ENCODE measurements around the gene MAG. TPM values are rescaled to one million over a fixed set of nuclear protein-coding genes. Genes with fewer than 3 reads are reported as not detected.

MAG gene
- total and polyA plus RNA-seq, 10 of the 15 experiments (the other 5 are each of a cell fraction or from before 2014, with no cell fraction given), result 0.03 to 0.82 (median 0.17) TPM; not detected in 2

DNA sequence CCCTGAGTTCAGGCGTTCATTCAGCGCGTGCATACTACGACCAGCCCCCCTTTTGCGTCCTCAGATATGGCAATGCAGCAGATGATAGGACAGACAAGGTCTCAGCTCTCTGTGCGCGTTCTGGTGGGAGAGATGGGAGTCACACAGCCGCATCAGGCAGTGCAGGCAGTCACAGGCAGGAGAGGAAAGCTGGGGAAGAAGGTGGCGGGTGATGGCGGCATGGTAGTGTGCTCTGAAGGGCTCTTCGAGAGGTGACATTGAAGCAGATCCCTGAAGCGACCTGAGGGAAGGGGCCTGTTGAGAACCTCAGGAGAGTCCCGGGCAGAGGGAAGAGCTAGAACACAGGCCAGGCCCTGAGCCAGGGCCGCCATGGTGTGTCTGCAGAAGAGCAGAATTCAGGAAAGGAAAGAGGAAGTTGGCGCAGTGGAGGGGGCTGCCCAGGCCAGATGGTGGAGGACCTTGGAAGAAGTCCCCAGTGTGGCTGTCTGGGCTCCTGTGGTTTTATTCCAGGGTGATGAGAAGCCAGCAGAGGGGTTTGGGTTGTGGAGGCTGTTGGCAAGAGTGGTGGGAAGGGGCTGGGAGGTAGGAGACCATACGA is 19.7 kb upstream of the MAG start (continued):
- TF ChIP-seq RUNX3 (IDR thresholded peaks at IDR 0.05; ENCODE audit: low read length), result peak; percentile 16; the same call in 1 of the 2 replicates

DNA sequence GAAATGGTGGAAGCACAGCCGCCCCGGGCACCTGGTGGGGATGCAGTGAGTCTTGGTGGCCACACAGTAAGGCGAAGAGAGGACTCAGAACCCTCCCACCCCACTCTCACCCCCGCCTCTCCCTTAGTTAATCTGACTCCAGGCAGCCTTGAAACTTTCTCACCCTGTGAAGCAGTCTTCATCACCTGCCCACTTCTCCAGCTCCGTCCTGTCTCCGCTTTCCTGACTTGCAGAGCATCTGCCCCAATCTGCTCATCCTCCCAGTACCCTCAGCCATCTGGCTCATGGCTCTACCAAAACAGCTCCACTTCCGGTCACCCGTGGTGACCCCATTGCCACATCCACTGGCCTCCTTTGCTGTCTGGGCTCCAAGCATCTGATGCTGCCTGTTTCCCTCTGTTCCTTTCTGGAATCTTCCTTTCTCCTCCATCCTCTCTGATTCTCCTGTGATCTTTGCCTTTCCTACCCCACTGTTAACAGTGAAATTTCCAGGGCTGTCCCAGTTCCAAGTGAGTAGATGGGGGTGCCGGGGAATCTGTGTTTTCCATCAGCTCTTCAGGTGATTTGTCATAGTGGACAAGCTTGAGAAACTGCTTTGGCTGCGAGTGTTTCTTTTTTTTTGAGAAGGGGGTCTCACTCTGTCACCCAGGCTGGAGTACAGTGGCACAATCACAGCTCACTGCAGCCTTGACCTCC is 18.9 kb upstream of the MAG start:
- Histone ChIP-seq H3K27me3 (replicated peaks in 1 of 2; ENCODE audit: control insufficient read depth in 2 of 2, insufficient read depth in 2 of 2, low read length in 1 of 2) (no peaks in the 10 kb centered on the region), H3K4me2 (ENCODE audit: control insufficient read depth, insufficient read depth) (no peak overlapping the region), H4K20me1 (ENCODE audit: control insufficient read depth, insufficient read depth) (no peaks in the 10 kb centered on the region), H2AFZ (ENCODE audit: control insufficient read depth, low read depth, low read length) (no peak overlapping the region), H3K9me3 (replicated peaks; ENCODE audit: control insufficient read depth, insufficient read depth, low read length) (no peaks in the 10 kb centered on the region), H3K36me3 (ENCODE audit: control insufficient read depth in 2 of 2, insufficient read depth in 2 of 2, low read length in 1 of 2) (peaks cover 9 to 22% of the 10 kb centered on the region in 2 experiments), H3K4me3 (no peak overlapping the region), H3K9ac (ENCODE audit: control insufficient read depth, insufficient read depth, low read length) (no peak overlapping the region), H3K79me2 (ENCODE audit: control insufficient read depth, insufficient read depth, low read length) (peaks cover 16% of the 10 kb centered on the region), H3K4me1 (ENCODE audit: control insufficient read depth, insufficient read depth, low read length) (peaks cover 17% of the 10 kb centered on the region), H3K27ac (ENCODE audit: control insufficient read depth, insufficient read depth) (no peak overlapping the region)
- ATAC-seq (no peak), FAIRE-seq (no peak), DNase-seq (ENCODE audit: low read depth, low spot score) (no peak)
- intact Hi-C loops (cut with micrococcal nuclease; ENCODE audit: unreplicated experiment), result no loop called here
- 97% methylated on average over 8 of the region's 10 CpGs for WGBS (ENCODE audit: insufficient coverage, insufficient replicate concordance, low lambda C conversion rate, missing lambda C conversion rate)
- BruUV-seq (replicated peaks), result no TSS peak
- ChIA-PET CTCF (interaction anchor here (0.8 to 2.9 kb wide), 3 partner anchors 131 to 222 kb away, joined by 3 to 9 read pairs (median 4); no protein-coding TSS in a partner anchor), POLR2A (interaction anchor here (0.7 to 1.4 kb wide), 3 partner anchors 28 to 57 kb away, joined by 3 to 6 read pairs (median 4); partner anchors contain the start of gene CD22), RAD21 (ENCODE audit: unreplicated experiment) (interaction anchor here (1.2 to 1.4 kb wide), 2 partner anchors 61 to 74 kb away, joined by 5 read pairs; partner anchors contain the start of gene FFAR1), SMC1A (ENCODE audit: uncharacterized antibody, unreplicated experiment) (interaction anchor here (1.2 to 2.3 kb wide), 3 partner anchors 75 to 132 kb away, joined by 6 to 7 read pairs (median 7); partner anchors contain the start of gene FFAR1)
- TF ChIP-seq GABPA (IDR thresholded peaks at IDR 0.05; ENCODE audit: low read depth) (no peak), CREB1 (IDR thresholded peaks at IDR 0.05; ENCODE audit: low read depth) (no peak)
- TF ChIP-seq, protein P1, sequence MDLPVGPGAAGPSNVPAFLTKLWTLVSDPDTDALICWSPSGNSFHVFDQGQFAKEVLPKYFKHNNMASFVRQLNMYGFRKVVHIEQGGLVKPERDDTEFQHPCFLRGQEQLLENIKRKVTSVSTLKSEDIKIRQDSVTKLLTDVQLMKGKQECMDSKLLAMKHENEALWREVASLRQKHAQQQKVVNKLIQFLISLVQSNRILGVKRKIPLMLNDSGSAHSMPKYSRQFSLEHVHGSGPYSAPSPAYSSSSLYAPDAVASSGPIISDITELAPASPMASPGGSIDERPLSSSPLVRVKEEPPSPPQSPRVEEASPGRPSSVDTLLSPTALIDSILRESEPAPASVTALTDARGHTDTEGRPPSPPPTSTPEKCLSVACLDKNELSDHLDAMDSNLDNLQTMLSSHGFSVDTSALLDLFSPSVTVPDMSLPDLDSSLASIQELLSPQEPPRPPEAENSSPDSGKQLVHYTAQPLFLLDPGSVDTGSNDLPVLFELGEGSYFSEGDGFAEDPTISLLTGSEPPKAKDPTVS (IDR thresholded peaks at IDR 0.05; ENCODE audit: low read depth, low read length), result no peak
- in situ Hi-C loops (cut with MboI), result loop anchor here (5.0 kb wide), 1 partner anchor 194 kb away; no protein-coding TSS in a partner anchor

Data from GM12878 (cell line).